GM12878 (cell line): ENCODE results near the gene CAMTA1. TPM values are rescaled to one million over a fixed set of nuclear protein-coding genes. Genes with fewer than 3 reads are reported as not detected.

ENCODE experiments used
- ATAC-seq: fragments of 200-7000 bp; cut with Tn5 transposase; 3 replicates; pipeline ENCODE4 v1.9.1; 2020; ENCODE audit warnings: mild to moderate bottlenecking, moderate library complexity
- BruUV-seq: library from RNA; stranded (reverse); fragments of 400-500 nt; replicated peaks from 2 replicates; lab custom pipeline; 2021; lab: Mats Ljungman, UMichigan
- CTCF ChIA-PET: fragments of 300-600 bp; sonication (Branson Sonifier 250); formaldehyde crosslinking; extraction: SDS; loops from one replicate; lab custom pipeline; 2021; ENCODE audit warnings: inconsistent platforms; lab: Yijun Ruan, JAX
- POLR2A ChIA-PET: fragments of 350-600 bp; formaldehyde crosslinking; extraction: SDS; loops from one replicate; lab custom pipeline; 2021; ENCODE audit warnings: inconsistent platforms; lab: Charles Lee
- RAD21 ChIA-PET: fragments of 300-600 bp; sonication (Branson Sonifier 250); formaldehyde crosslinking; loops from one replicate; lab custom pipeline; 2023; ENCODE audit warnings: antibody characterized with exemption; ENCODE audit not compliant: unreplicated experiment; lab: Charles Lee
- SMC1A ChIA-PET: fragments of 300-600 bp; sonication (Branson Sonifier 250); formaldehyde crosslinking; loops from one replicate; lab custom pipeline; 2023; ENCODE audit not compliant: unreplicated experiment, uncharacterized antibody; lab: Charles Lee
- DNase-seq: peaks from one replicate; pipeline ENCODE4 v3.0.0-alpha.2; 2011; ENCODE audit warnings: low read depth, low spot score
- FAIRE-seq: peaks from 3 replicates; lab custom pipeline; 2011; peaks lifted over from hg19 to GRCh38; lab: Jason Lieb, UNC
- H2AFZ ChIP-seq: 2 replicates; pipeline ENCODE4 v1.6.0; 2011; ENCODE audit warnings: low read depth, low read length, control low read depth; ENCODE audit not compliant: control insufficient read depth
- H3K27ac ChIP-seq: 2 replicates; pipeline ENCODE4 v1.5.1; 2011; ENCODE audit warnings: control low read depth; ENCODE audit not compliant: control insufficient read depth, insufficient read depth
- H3K27me3 ChIP-seq, 2 experiments: replicated peaks in 1 of 2; 2 replicates each; pipeline versions ENCODE4 v1.6.0 to v1.6.1; 2011; ENCODE audit warnings: low read length in 1 of 2; ENCODE audit not compliant: control insufficient read depth in 2 of 2, insufficient read depth in 2 of 2
- H3K36me3 ChIP-seq, 2 experiments: 2 replicates each; pipeline ENCODE4 v1.5.1; 2011; ENCODE audit warnings: low read length in 1 of 2; ENCODE audit not compliant: control insufficient read depth in 2 of 2, insufficient read depth in 2 of 2
- H3K4me1 ChIP-seq: 2 replicates; pipeline ENCODE4 v1.6.1; 2011; ENCODE audit warnings: mild to moderate bottlenecking, low read length, moderate library complexity, mixed read lengths; ENCODE audit not compliant: control insufficient read depth, insufficient read depth
- H3K4me2 ChIP-seq: 2 replicates; pipeline ENCODE4 v1.6.0; 2011; ENCODE audit warnings: control low read depth; ENCODE audit not compliant: control insufficient read depth, insufficient read depth
- H3K4me3 ChIP-seq: fragments of 200-600 bp; sonication (generic); 2 replicates; pipeline ENCODE4 v1.5.1; 2016
- H3K79me2 ChIP-seq: 2 replicates; pipeline ENCODE4 v1.6.0; 2011; ENCODE audit warnings: low read length; ENCODE audit not compliant: control insufficient read depth, insufficient read depth
- H3K9ac ChIP-seq: 2 replicates; pipeline ENCODE4 v1.8.0; 2011; ENCODE audit warnings: low read length, control low read depth, mixed read lengths; ENCODE audit not compliant: control insufficient read depth, insufficient read depth
- H3K9me3 ChIP-seq: replicated peaks from 3 replicates; pipeline ENCODE4 v1.5.1; 2011; ENCODE audit warnings: mild to moderate bottlenecking, low read length; ENCODE audit not compliant: control insufficient read depth, insufficient read depth
- H4K20me1 ChIP-seq: 2 replicates; pipeline ENCODE4 v1.6.0; 2011; ENCODE audit not compliant: control insufficient read depth, insufficient read depth
- BCL11A ChIP-seq: IDR thresholded peaks from 2 replicates; pipeline ENCODE4 v1.6.1; 2011; ENCODE audit warnings: low read depth, low read length
- CEBPZ ChIP-seq: fragments of 150-350 bp; IDR thresholded peaks from 2 replicates; pipeline ENCODE4 v1.6.1; 2016; ENCODE audit warnings: low read depth, low read length
- CHD2 ChIP-seq: IDR thresholded peaks from 2 replicates; pipeline ENCODE4 v1.6.1; 2011; ENCODE audit warnings: low read depth, low read length, improper control_type of control experiment, borderline replicate concordance
- E2F8 ChIP-seq: fragments of 450-650 bp; IDR thresholded peaks from 2 replicates; pipeline ENCODE4 v1.6.1; 2018; ENCODE audit warnings: mild to moderate bottlenecking, low read depth, moderate library complexity; ENCODE audit not compliant: partially characterized antibody
- ESRRA ChIP-seq: IDR thresholded peaks from 2 replicates; pipeline ENCODE4 v1.6.1; 2012; ENCODE audit warnings: mild to moderate bottlenecking, low read length, improper control_type of control experiment
- FOXK2 ChIP-seq: fragments of 450-650 bp; IDR thresholded peaks from 2 replicates; pipeline ENCODE4 v1.6.1; 2017; ENCODE audit warnings: mild to moderate bottlenecking, moderate library complexity
- GABPA ChIP-seq: IDR thresholded peaks from 2 replicates; pipeline ENCODE4 v1.6.1; 2014; ENCODE audit warnings: antibody characterized with exemption, low read depth, mild to moderate bottlenecking, inconsistent platforms
- HDAC6 ChIP-seq: fragments of 200-600 bp; sonication (generic); IDR thresholded peaks from one replicate; pipeline ENCODE4 v1.8.0; 2017; ENCODE audit warnings: antibody characterized with exemption; ENCODE audit not compliant: unreplicated experiment
- IRF3 ChIP-seq: fragments of 450-650 bp; IDR thresholded peaks from 2 replicates; pipeline ENCODE4 v1.6.1; 2014; ENCODE audit warnings: mild to moderate bottlenecking
- PML ChIP-seq: IDR thresholded peaks from 2 replicates; pipeline ENCODE4 v1.6.1; 2012; ENCODE audit warnings: low read length, inconsistent platforms
- RAD51 ChIP-seq: fragments of 450-650 bp; IDR thresholded peaks from 2 replicates; pipeline ENCODE4 v1.6.1; 2016; ENCODE audit warnings: moderate library complexity, mild to moderate bottlenecking, inconsistent platforms
- TCF7 ChIP-seq: IDR thresholded peaks from 2 replicates; pipeline ENCODE4 v1.6.1; 2014; ENCODE audit warnings: antibody characterized with exemption, borderline replicate concordance
- WRNIP1 ChIP-seq: IDR thresholded peaks from 2 replicates; pipeline ENCODE4 v1.6.1; 2011; ENCODE audit warnings: low read depth, low read length, improper control_type of control experiment, borderline replicate concordance
- WGBS: methylation state at CpG from one replicate; pipeline ENCODE4 v1.1.6; 2016; ENCODE audit warnings: low lambda C conversion rate; ENCODE audit not compliant: insufficient replicate concordance, insufficient coverage; ENCODE audit errors: missing lambda C conversion rate; 5-methylcytosine and 5-hydroxymethylcytosine counted together
- in situ Hi-C: fragments of 300-500 bp; cut with MboI; formaldehyde crosslinking; loops from 9 replicates; pipeline ENCODE4 v1.14.3; 2018; ENCODE audit warnings: mixed read lengths
- intact Hi-C: fragments of 100-400 bp; cut with micrococcal nuclease; formaldehyde crosslinking; loops from one replicate; pipeline ENCODE4 v1.14.2; 2022; ENCODE audit not compliant: unreplicated experiment
- polyA plus RNA-seq, 11 experiments: library from polyadenylated mRNA; depleted of rRNA in 4 of 11; unstranded in 6 of 11; stranded (reverse) in 5 of 11; fragments of >200 nt; fragmentation: Nextera tagmentation in 4 of 11; fragmentation: Illumina TruSeq in 1 of 11; extraction: Ambion mirVana in 4 of 11; extraction: Trizol in 1 of 11; gene quantifications; 1 replicate in 1 of 11; 2 replicates in 10 of 11; pipeline versions ENCODE4 v1.2.1 to v1.2.3, GENCODE V29; 2011 to 2016; ENCODE audit warnings: inconsistent platforms in 2 of 11, missing spikeins in 2 of 11, low read depth in 1 of 11
- total RNA-seq, 4 experiments: library from RNA; depleted of rRNA in 3 of 4; stranded (reverse); fragments of >200 nt in 3 of 4; fragmentation: Illumina TruSeq in 1 of 4; extraction: Trizol in 1 of 4; gene quantifications; 2 replicates each; pipeline versions ENCODE4 v1.2.1 to v1.2.3, GENCODE V29; 2013 to 2021

CAMTA1 gene
- total and polyA plus RNA-seq, 10 of the 15 experiments (the other 5 are each of a cell fraction or from before 2014, with no cell fraction given) = 37.7 to 148 (median 76.4) TPM

GRCh38 chr1:7425771-7426170 lies 640.5 kb downstream of the CAMTA1 start:
- RAD21 ChIA-PET = no interaction called here
- Histone ChIP-seq H3K4me1 (no peaks in the 10 kb centered on the region), H3K9me3 (no peaks in the 10 kb centered on the region)
- in situ Hi-C loops = no loop called here
- TF ChIP-seq PML = no peak
- TF ChIP-seq HDAC6 = no peak
- no peak for TF ChIP-seq CHD2
- no peak for TF ChIP-seq WRNIP1
- no peak for TF ChIP-seq BCL11A
- no peak for TF ChIP-seq ESRRA
- no peak for TF ChIP-seq E2F8
- TF ChIP-seq RAD51 = no peak
- no peak for TF ChIP-seq FOXK2
- TF ChIP-seq IRF3 = no peak
- TF ChIP-seq CEBPZ = no peak
- TF ChIP-seq TCF7 = no peak
- TF ChIP-seq GABPA = no peak
- TF ChIP-seq, all 136 proteins: peak for 0
- POLR2A ChIA-PET = no interaction called here
- BruUV-seq = no TSS peak
- DNase-seq = no peak
- Histone ChIP-seq H3K79me2 (no peaks in the 10 kb centered on the region), H3K27ac (no peak overlapping the region), H3K27me3 (no peaks in the 10 kb centered on the region), H4K20me1 (no peaks in the 10 kb centered on the region), H3K36me3 (no peaks in the 10 kb centered on the region), H3K9ac (no peak overlapping the region), H3K4me3 (no peak overlapping the region), H3K4me2 (no peak overlapping the region), H2AFZ (no peak overlapping the region)
- no peak for ATAC-seq
- intact Hi-C loops = no loop called here
- CTCF ChIA-PET = no interaction called here
- SMC1A ChIA-PET = no interaction called here
- FAIRE-seq = no peak
- WGBS = 15% methylated on average over 3 of the region's 3 CpGs
